GM18868 (cell line): Measurements from ENCODE around the gene TAX1BP1.

Experiments
- ATAC-seq: cut with Tn5 transposase; IDR thresholded peaks from one replicate; pipeline ENCODE4 v1.9.1; 2021; ENCODE audit warnings: mild to moderate bottlenecking, moderate library complexity; ENCODE audit not compliant: unreplicated experiment

The TAX1BP1 gene

DNA sequence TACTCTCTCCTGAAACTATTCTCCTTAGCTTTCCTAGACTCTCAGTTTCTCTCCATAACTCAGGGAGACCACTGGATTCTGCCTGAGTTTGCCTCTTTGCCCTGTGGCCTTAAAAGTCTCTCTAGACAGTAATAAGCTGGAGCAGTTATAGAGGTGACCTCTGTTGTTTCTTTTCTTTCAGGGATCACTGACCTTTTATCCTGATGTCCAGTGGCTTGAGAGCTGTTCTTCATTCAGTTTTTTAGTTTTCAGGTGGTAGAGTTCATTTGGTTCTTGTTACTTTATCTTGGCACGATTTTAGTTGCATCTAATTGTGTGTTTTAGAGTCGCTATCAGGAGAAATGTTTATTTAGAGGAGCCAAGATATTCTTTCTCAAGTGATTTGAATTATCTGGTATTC, 37.7 kb downstream of the TAX1BP1 start:
- no peak for ATAC-seq

DNA sequence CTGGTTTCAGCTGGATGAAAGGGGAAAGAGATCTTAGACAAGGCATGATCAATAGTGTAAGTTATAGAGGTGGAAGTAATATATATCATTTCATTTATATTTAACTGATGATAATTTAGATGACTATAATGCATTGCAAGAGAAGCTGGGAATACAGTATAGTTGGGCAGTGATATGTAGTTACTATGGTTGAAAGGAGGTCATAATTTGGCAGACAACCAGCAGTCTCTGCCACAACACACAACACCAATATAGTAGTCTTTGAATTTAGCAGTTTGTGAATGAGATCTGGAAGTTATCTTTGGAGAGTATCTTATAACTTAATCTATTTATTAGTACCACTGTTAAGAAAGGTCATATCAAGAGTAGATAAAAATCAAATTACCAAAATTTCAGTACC, 39.9 kb downstream of the TAX1BP1 start:
- ATAC-seq, result no peak

DNA sequence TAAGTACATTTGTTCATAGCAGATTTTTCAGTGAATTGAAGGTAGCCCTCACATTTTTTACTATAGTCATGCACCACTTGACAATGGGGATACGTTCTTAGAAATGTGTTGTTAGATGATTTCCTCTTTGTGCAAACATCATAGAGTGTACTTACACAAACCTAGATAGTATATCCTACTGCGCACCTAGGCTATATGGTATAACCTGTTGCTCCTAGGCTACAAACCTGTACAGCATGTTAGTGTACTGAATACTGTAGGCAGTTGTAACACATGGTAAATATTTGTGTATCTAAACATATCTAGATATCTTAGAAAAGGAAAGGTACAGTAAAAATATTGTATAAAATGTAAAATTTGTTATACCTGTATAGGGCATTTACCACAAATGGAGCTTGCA, 41.2 kb downstream of the TAX1BP1 start:
- no peak for ATAC-seq

DNA sequence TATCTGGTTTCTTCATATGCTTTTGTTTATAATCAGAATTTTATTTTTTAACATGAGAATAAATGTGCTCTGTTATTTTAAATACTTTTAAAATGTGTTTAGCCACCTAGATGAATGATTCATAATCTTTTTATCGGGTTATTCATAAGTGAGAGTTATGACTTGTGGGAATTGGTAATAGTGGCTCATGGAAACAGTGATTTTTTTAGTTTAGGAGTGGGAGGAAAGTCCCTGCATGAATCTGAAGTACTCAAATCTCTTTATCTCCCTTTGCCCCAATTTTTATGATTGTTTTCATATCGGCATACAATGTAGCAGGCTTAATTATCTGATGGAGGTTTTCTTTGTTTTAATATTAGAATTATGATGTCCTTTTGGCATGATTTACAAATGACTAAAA, 42.9 kb downstream of the TAX1BP1 start:
- no peak for ATAC-seq

DNA sequence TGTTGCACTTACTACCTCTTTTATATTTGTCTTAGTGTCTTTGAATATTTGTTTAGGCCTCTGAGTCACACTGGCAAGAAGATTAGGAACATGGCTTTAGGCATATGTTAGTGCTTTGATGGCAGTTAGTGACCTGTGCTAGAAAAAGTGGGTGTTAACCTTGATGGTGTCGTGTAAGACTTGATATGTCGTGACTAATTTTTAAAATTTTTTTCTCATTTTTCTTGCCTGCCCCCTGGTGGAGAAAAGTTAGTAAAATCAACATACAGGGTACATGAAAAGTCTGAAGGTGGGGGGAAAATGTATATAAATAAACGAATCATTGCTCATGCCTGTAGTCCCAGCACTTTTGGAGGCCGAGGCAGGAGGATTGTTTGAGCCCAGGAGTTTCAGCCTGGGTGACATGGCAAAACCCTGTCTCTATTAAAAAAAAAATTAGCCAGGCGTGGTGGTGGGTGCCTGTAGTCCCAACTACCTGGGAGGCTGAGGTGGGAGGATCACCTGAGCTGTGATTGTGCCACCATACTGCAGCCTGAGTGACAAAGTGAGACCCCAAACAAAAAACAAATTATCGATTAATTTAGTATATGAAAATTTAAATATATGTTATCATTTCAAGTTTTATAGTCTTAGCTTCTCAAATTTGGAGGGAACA, 44.6 kb downstream of the TAX1BP1 start:
- ATAC-seq, result no peak

DNA sequence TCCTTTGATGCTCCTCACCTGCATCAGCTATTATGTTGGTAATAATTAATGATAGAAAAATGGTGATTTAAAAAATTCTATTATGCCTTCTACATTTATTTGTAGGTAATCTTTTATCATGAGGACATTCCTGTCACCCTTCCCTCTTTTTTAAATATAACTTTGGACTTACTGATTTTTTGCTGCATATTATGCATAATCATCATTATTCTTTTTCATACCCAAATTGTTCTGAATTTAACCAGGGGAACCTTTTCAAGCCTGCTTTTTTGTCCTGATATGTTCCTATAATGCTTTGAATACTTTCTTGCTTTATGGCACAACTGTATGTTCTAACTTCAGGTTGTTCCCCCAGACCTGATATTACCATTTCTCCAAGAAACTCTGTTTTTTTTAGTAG, 48.5 kb downstream of the TAX1BP1 start:
- ATAC-seq, result no peak

DNA sequence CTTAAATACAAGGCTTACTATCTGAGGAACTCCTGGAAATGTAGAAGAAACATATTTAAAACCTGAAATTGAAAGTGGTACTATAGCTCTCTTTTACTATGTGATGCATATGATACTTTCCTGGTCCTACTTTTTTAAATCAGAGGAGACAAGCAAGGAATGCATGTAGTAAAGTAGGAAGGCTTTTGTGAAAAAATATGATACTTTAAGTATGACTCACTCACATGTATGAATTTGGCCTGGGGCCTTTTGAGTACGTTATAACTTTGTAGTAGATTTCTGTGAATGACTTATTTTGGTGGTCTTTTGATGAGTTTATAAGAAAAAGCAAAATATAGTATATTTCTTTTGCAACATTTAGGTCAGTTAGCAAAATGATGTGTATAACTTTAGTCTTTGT, 53.8 kb downstream of the TAX1BP1 start:
- ATAC-seq, result no peak

DNA sequence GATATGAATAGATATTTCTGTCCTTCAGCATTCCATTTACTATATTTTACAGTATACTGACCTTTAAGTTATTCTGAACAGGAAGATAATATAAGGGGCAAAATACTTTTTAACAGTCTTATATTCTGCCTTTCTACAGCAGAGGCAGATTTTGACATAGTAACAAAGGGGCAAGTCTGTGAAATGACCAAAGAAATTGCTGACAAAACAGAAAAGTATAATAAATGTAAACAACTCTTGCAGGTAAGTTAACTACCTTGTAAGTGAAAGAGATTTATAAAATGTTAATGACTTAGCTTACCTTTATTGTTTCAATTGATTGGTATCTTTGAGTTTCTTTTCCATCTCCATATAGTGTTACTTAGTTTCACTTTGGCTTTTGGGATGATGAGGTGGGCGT, 56.0 kb downstream of the TAX1BP1 start:
- ATAC-seq, result no peak

DNA sequence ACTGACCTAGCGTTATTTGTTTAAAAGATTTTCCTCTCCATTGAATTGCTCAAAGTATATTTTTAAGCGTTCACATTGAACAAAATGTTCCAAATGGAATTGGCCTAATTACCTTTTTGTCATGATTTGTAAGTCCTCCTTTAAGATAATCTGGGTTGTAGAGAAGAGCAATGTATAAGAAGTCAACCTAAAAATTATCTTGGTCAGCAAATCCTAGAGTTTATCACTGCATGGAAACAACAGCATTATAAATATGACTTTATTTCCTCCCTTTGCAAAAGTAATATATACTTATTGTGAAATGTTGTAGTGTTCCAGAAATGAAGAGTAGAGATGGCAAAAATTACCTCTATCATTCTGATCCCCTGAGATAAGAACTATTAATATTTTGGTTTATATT, 59.2 kb downstream of the TAX1BP1 start:
- no peak for ATAC-seq

DNA sequence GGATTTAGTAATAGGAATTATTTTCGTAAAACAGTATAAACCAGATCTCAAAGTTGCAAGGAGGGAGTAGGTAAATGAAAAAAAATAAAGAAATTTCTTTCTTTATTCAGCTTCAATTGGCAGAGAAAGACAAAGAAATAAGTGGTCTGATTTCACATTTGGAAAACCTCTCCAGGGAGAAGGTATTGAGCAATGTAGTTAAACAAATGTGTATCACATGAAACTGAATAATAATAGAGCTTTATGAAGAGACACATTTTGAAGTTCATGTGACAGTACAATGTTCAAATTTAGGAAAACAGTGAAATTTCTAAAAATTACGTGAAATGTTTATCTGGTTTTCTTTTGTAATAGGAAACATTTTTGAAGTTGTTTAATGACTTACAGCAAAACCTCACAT, 63.0 kb downstream of the TAX1BP1 start:
- no peak for ATAC-seq

DNA sequence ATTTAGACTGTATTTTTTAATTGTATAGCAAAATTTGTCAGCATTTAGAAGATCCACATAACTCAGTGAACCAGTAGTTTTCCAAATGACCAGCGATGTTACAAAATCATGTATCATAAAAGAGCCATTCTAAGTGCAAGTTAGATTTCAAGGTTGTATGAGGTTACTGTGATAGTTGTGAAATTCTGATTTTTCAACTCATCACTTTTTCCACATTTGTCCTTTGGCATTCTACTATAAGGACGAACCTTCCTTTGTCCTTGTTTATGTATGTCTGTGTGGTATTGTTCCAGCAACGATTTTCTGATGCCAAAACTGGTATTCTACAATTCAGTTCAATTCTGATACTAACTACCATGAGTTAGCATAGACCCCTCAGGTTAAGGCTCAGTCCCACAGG, 64.2 kb downstream of the TAX1BP1 start:
- ATAC-seq, result no peak

DNA sequence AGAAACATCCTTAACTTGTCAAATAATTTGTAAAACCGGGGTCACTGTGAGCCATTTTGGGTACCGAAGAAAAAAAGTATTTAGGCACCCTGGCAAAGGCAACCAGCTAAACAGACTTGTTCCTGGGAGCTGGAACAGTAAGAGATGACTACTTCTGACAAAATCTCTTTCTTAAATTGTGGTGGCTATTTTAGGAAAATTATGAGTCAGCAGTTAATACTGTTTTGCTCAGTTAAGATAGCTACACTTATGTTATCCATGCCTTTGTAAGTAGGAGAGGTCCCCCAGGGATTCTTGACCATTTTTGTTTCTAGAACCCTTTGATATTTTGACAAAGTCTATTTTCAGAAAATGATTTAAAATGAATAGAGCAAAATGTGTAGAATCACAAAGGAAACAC, 68.7 kb downstream of the TAX1BP1 start:
- ATAC-seq, result no peak

DNA sequence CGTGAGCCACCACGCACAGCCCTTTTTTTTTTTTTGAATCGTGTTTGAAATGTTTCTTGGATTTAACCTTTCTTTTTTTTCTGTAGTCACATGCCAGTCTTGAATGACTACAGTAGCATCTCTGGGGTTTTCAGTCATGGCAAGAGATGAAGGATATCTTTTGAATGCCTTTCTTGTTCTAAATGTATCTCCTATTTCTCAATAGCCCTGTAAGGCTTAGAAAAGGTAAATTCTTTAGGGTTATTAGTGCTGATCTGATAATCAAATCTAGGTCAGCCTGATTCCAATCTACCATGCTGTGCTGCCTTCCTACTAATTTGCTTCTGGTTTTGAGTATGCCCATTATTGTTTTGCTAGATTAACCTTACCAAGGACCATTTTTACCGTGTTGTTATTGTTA, 70.2 kb downstream of the TAX1BP1 start:
- ATAC-seq, result no peak

DNA sequence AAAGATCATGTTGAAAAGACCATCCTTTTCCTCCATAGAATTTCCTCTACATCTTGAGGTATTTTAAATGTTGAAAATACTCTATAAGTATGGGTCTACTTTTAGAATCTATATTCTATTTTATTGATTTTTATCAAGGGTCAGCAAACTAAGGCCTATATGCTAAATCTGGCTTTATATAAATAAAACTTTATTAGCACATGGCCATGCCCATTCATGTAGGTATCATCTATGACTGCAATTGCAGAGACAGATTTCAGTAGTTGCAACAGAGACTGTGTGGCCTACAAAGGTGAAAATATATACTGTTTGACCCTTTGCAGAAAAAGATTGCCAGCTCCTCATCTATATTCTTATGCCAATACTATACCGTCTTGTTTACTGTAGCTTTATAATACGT, 72.7 kb downstream of the TAX1BP1 start:
- no peak for ATAC-seq

DNA sequence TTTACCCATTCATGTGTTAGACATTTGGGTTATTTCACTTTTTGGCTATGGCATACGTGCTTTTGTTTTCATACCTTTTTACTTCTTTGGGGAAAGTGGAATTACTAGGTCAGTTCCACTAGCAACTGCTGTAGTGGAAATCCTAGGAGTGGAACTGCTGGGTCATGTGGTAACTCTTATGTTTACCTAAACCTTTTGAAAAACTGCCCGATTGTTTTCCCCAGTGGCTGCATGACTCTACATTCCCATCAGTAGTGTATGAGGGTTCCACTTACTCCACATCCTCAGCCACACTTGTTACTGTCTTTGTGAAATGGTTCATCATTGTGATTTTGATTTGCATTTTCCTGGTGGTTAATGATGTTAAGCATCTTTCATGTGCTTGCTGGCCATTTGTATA, 82.3 kb downstream of the TAX1BP1 start:
- ATAC-seq, result no peak

DNA sequence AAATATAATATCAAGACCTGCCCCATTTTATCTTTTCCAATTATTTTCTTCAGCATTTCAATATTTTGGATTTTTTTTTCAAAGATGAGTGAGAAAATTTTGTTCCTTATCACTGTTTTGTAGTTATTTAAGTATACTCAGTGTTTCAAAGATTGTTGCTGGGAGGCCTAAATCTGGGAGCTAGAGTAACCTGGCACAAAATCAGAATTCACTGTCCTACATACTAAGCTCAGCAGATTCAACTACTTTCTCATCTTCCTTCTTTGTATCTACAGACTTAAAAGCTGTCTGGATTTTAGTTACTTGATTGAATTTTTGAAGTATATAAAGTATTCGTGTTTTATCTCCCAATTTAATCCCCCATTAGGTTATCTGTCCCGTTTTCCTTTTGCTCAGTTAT, 85.9 kb downstream of the TAX1BP1 start:
- ATAC-seq, result no peak

DNA sequence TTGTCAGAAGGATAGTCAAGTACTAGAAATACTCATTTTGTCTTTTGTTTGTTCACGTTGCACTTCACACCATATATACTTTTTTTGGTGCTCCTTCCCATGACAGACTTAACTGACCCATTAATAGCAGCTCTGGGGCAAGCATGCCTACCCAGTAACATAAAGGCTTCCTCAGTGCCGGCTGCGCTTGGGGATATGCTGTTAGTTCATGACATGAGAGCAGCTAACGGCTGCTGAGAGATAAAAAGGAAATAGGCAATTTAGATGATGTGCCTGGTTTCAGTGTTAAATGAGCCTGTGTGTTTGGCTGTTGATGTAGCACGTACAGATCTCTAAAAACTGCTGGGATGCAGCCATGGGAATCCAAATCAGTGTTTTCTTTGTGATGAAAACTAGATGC, 86.4 kb downstream of the TAX1BP1 start:
- no peak for ATAC-seq

DNA sequence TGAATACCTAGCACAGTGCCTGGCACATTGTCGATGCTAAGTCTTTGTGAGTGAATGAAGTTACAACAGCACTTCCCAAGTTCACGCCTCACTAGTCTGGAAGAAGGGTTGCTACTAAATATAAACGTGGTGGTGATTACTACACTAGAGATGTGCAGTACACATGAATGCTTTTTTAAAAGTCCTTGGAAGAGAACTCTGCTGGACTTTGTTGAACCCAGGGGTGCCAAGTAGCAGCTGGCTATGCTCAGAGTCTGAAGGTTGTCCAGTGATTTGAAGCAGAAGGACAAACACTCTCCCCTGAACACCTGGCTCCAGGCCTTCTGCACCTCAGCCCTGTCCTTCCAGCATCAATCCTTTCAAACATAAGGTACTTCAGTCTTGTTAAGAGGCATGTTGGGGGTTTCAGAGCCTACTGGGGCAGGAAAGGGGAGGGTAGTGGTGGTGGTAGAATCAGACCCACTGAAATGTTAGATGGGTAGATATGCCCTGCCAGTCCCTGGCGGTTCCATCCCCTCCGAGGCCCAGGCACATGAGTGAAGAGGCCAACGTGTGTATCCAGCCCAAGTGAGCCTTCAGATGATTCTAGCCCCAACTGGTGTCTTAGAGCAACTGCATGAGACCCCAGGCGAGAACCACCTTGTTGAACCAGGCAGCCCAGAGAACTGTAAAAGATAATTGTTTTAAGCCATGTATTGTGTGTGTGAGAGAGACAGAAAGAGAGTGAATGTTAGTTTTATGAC, 94.4 kb downstream of the TAX1BP1 start:
- ATAC-seq, result no peak

DNA sequence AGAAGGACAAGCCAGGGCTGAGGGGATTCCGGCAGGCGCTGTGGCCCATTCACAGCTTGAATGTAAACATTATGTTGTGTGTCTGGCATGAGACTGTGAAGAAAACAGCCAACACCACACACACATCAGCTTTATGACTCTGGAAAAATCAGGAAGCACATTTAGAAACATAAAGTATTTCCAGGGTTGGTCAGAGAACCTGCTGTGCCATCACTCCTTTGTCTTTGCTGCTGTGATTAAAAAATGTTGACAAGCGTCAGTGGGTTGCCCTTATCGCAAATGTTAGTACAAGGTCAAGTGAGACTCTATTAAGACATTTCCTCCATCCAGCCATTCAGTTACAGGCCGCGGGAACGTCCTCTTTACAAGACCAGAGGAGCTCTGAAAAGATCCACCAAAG, 95.4 kb downstream of the TAX1BP1 start:
- no peak for ATAC-seq

DNA sequence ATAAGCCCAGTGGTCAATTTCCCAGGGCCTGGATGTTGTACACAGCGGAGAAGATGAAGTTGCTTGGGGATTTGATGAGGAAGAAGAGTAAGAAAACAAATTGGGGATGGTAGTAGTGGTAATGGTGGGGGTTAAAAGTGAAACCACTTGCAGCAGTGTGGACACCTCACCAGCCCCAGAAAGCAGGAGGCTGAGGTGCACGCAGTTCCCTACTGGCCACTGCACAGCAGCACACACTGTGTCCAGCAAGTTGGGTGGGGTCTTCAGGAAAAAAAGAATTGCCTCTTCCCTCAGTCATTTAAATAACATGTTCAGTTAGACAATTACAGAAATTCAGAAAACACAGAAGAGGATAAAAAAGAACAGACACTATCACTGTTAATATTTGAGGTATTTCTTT, 96.6 kb downstream of the TAX1BP1 start:
- ATAC-seq, result no peak

DNA sequence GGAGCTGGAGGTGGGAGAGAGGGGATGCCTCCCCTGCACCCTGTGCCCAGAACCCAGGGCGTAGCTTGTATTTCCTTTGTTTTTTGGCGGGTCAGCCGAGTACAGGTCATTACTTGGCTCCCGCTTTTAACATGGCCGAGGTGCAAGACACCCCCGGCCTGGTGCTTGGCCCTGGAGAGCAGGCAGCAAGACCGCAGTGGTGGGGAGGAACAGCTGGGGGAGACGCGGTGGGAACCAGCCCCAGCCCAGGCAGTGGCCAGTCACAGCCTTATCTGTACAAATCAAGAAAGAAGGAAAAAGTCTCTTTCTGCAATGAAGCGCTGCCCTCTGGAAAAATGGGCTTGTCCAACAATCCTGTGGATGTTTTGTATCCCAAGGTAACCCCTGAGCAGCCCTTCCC, 99.1 kb downstream of the TAX1BP1 start:
- no peak for ATAC-seq

DNA sequence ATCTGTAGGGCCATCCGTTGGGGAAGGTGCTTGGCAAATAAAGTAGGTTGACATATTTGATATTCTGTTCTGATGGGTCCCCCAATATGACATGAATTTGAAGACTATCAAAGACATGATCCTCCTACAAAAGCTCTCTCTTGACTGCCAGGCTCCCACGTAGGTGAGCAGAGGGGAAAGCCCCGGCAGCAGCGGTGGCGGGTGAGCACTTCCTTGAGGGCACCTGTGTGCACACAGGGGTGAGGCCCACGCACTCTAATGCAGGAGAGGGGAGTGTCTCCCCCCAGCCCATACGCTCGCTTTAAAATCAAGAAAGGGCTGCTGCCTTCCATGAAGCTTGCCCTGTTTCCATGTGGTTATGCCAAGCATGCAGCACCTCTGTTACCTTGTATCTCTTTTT, 100.4 kb downstream of the TAX1BP1 start:
- no peak for ATAC-seq
